Pancreas (tissue), 10 donors: Measurements from ENCODE around the gene CDC20. TPM values are rescaled to one million over a fixed set of nuclear protein-coding genes. Genes with fewer than 3 reads are reported as not detected.

ENCODE experiments used
- ATAC-seq, 4 donors: fragments of 200-7000 bp; cut with Tn5 transposase; one replicate each; pipeline versions ENCODE4 v1.8.0 to v1.9.1; 2020; ENCODE audit warnings: mild to moderate bottlenecking in 4 of 4, moderate library complexity in 4 of 4
- DNase-seq, 6 donors: peaks; one replicate each; pipeline ENCODE4 v3.0.0-alpha.2; 2020
- FAIRE-seq: peaks from 2 replicates; lab custom pipeline; 2012; peaks lifted over from hg19 to GRCh38; lab: Jason Lieb, UNC
- H3K27ac ChIP-seq, 4 donors: fragments of 200-600 bp; sonication (generic); 1 replicate in 3 of 4; 2 replicates in 1 of 4; pipeline versions ENCODE4 v1.5.0 to v1.8.0; 2020
- H3K27me3 ChIP-seq, 4 donors: fragments of 200-600 bp; one replicate each; pipeline ENCODE4 v1.8.0; 2021
- H3K36me3 ChIP-seq, 3 donors: fragments of 200-600 bp; sonication (generic) in 1 of 3; one replicate each; pipeline versions ENCODE4 v1.5.0 to v1.8.0; 2020 to 2021
- H3K4me1 ChIP-seq, 3 donors: fragments of 200-600 bp; one replicate each; pipeline ENCODE4 v1.8.0; 2021
- H3K4me3 ChIP-seq, 4 donors: fragments of 200-600 bp; sonication (generic) in 2 of 4; one replicate each; pipeline versions ENCODE4 v1.5.0 to v1.8.0; 2020 to 2021
- H3K9me3 ChIP-seq, 4 donors: fragments of 200-600 bp; one replicate each; pipeline ENCODE4 v1.8.0; 2021
- WGBS, 2 donors: extraction: QIAGEN DNeasy Blood & Tissue Kit; methylation state at CpG; one replicate each; pipeline ENCODE4 v1.1.7; 2013; 5-methylcytosine and 5-hydroxymethylcytosine counted together
- intact Hi-C, 3 donors: fragments of 100-400 bp; cut with DNase I; formaldehyde crosslinking; loops; one replicate each; pipeline versions ENCODE4 v1.11.1 to v1.14.2; 2022
- polyA plus RNA-seq, 2 donors: library from polyadenylated mRNA; stranded (reverse); fragments of 200-250 nt; gene quantifications; one replicate each; pipeline ENCODE4 v1.2.3, GENCODE V29; 2013
- total RNA-seq, 6 donors: library from RNA; stranded (reverse); fragmentation: NEBNext Ultra II Directional in 4 of 6; extraction: Animal tissue kit (Norgen Biotek cat#: 25700) in 4 of 6; gene quantifications; one replicate each; pipeline versions ENCODE4 v1.2.1 to v1.2.4, GENCODE V29; 2021 to 2023
- TF ChIP-seq, protein P1 (sequence below), 4 donors: fragments of 200-600 bp; sonication (generic) in 3 of 4; IDR thresholded peaks; one replicate each; pipeline versions ENCODE4 v1.5.0 to v1.8.0; 2021; ENCODE audit warnings: antibody characterized with exemption in 4 of 4
- donor health status: healthy with polysubstance abuse.
- donor health status: DM: no; HTN: no; CAD: no; lungs with moderate emphysema.
- donor health status: DM: no; HTN: no; CAD: no.
- donor health status: control.
- donor health status: control.
- donor health status: Bipolar disorder and iron deficiency.
- donor health status: DM: yes; HTN: yes; CAD: no.
- donor health status: DM: no; HTN: no; CAD: no.
- donor health status: DM: no; HTN: no; CAD: no.
- donor health status: DM: yes; HTN: yes; CAD: no.

The CDC20 gene
- total and polyA plus RNA-seq, 8 donors, result 0.12 to 1.8 (median 0.52) TPM

DNA sequence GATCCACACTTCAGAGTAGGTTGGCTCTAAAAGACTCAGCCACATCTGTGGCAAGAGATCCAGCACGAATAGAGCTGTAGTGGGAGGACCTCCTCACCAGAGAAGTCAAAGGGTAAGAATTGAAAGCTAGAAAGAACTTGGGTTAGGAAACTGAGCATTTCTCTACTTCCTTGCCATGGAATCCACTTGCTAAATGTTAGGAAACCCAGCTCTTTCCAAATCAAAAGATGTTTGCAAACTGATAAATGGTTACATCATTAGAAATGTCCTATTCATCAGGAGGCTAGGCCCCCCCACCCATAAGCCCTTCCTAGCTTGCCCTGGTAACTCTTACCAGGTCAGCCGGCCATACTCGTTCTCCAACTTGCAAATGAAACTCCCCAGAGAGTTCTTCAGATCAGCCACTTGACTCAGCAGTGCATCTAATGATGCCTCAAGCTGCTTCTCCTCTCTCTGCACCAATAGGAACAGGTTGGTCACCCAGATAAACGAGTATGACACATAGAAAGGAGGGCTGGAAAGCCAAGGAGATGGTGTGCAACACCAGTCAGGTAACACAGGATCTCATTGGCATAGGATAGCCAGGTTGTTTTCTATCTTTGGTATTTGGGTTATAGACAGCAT is 29.3 kb downstream of the CDC20 start:
- ATAC-seq (no peak), FAIRE-seq (no peak), DNase-seq (no peak)
- Histone ChIP-seq H3K4me1 (peaks cover 8 to 24% (median 18%) of the 10 kb centered on the region in 3 donors), H3K4me3 (peak overlapping the region in 1 of 4 donors; percentile 91), H3K36me3 (peaks cover 17 to 37% (median 24%) of the 10 kb centered on the region in 3 donors), H3K9me3 (no peaks in the 10 kb centered on the region), H3K27me3 (no peaks in the 10 kb centered on the region), H3K27ac (no peak overlapping the region)
- 34 to 41% methylated on average over 4 of the region's 4 CpGs for WGBS, 2 donors
- TF ChIP-seq, protein P1, sequence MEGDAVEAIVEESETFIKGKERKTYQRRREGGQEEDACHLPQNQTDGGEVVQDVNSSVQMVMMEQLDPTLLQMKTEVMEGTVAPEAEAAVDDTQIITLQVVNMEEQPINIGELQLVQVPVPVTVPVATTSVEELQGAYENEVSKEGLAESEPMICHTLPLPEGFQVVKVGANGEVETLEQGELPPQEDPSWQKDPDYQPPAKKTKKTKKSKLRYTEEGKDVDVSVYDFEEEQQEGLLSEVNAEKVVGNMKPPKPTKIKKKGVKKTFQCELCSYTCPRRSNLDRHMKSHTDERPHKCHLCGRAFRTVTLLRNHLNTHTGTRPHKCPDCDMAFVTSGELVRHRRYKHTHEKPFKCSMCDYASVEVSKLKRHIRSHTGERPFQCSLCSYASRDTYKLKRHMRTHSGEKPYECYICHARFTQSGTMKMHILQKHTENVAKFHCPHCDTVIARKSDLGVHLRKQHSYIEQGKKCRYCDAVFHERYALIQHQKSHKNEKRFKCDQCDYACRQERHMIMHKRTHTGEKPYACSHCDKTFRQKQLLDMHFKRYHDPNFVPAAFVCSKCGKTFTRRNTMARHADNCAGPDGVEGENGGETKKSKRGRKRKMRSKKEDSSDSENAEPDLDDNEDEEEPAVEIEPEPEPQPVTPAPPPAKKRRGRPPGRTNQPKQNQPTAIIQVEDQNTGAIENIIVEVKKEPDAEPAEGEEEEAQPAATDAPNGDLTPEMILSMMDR (IDR thresholded peaks at IDR 0.05), result no peak
- intact Hi-C loops, result no loop called here

GRCh38 chr1:43388613-43389012 is 29.8 kb downstream of the CDC20 start:
- TF ChIP-seq, protein P1 (IDR thresholded peaks at IDR 0.05), result no peak
- peaks cover 17 to 31% (median 24%) of the 10 kb centered on the region in 3 donors for H3K36me3 ChIP-seq
- ATAC-seq (no peak), FAIRE-seq (no peak), DNase-seq (no peak)
- peak overlapping the region in 3 of 4 donors; percentile 87 to 92 (median 91) for H3K4me3 ChIP-seq
- no peaks in the 10 kb centered on the region for H3K9me3 ChIP-seq
- no peaks in the 10 kb centered on the region for H3K27me3 ChIP-seq
- peaks cover 8 to 24% (median 18%) of the 10 kb centered on the region in 3 donors for H3K4me1 ChIP-seq
- intact Hi-C loops, result no loop called here
- 13 to 14% methylated on average over 3 of the region's 3 CpGs for WGBS, 2 donors
- peak overlapping the region in 1 of 4 donors; percentile 70 for H3K27ac ChIP-seq

DNA sequence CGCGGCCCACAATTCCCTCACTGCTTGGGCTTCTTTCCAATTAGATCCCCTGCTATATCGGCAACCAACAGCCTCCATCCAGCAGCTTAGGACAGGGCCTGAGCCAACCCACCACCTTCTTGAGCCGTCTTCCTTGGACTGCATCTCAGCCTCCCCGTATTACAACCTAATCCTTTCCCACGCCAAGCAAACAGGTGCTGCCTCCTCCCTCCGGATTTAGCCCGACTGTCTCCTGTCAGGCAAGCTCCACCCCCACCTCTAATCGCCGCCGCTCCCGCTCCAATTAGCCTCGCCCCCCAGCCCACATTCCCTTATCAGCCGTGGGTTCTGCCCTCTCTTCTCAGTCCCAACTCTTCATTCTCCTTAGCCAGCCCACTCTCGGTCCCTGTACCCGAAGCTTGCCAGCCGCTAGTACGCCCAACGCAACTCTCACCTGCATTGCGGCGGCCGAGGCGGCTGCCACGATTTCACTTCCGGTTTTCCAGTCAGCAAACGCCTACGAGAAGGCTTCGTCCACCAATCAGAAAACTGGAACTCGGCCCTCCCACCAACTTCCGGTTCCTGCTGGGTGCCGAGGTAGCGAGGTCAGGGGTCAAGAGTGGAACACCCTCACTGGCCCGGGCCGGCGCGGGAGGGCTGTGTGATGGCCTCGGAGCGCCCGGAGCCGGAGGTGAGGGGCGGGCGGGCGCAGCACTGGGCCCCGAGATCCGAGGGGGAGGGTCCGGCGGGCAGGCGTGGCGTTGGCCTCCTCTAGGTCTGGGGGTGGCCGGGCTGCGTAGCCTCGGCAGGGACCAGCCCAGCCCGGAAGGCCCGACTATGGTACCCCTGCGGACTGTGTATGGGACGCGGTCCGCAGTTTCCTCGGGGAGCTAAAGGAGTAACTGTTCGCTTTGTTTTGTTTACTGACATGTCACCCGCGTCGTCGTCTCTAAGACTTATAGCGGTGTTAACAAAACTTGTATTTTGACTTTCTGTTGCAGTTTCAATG is 30.8 kb downstream of the CDC20 start, which contains the start of the genes MED8 and SZT2:
MED8 (minus strand) TSS at position 475 of the 988 bp plus-strand sequence; CDS start at position 439, 36 bp downstream.
SZT2 (plus strand) TSS at position 574 of the 988 bp plus-strand sequence; CDS start at position 644, 70 bp downstream.
- intact Hi-C loops, result no loop called here
- Histone ChIP-seq H3K9me3 (no peaks in the 10 kb centered on the region), H3K4me1 (peaks cover 8 to 24% (median 18%) of the 10 kb centered on the region in 3 donors), H3K27ac (peak within 1 kb of the TSS; percentile 70 to 78 (median 76)), H3K4me3 (peak within 1 kb of the TSS; percentile 87 to 96 (median 92)), H3K36me3 (peaks cover 13 to 21% (median 17%) of the 10 kb centered on the region in 3 donors), H3K27me3 (no peaks in the 10 kb centered on the region)
- peak; percentile 91 to 97 (median 95) for DNase-seq
- TF ChIP-seq, protein P1 (IDR thresholded peaks at IDR 0.05), result no peak
- FAIRE-seq, result no peak
- ATAC-seq, result peak; percentile 99
- WGBS, 2 donors, result 0 to 1% methylated on average over 63 to 65 of the region's 65 CpGs

DNA sequence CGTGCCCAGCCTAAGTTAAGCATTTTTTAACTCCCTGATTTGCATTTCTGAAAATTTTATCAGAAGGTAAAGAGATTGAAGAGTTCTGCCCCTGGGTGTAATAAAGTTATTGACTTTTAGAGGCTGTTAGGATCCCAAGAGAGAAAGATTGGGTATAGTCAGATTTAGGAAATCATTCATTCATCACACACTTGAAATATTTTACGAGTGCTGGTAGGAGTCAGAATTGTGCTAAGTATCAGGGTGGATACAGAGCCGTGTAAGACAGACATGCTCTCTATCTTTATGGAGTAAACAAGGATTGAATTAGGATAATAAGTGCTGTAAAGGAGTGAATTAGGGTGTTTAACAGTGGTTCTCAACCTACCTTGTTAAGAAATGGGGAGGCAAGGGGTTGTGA is 33.9 kb downstream of the CDC20 start:
- 49 to 63% methylated on average over 3 of the region's 3 CpGs for WGBS, 2 donors
- TF ChIP-seq, protein P1 (IDR thresholded peaks at IDR 0.05), result no peak
- DNase-seq, result no peak
- no peaks in the 10 kb centered on the region for H3K9me3 ChIP-seq
- FAIRE-seq, result no peak
- no peak overlapping the region for H3K27ac ChIP-seq
- peaks cover 8 to 24% (median 18%) of the 10 kb centered on the region in 3 donors for H3K4me1 ChIP-seq
- no peak for ATAC-seq
- intact Hi-C loops, result no loop called here
- H3K27me3 ChIP-seq, result no peaks in the 10 kb centered on the region
- no peaks in the 10 kb centered on the region for H3K36me3 ChIP-seq
- H3K4me3 ChIP-seq, result no peak overlapping the region
